H1 (cell line): ENCODE measurements around the gene GALNT15. TPM values are rescaled to one million over a fixed set of nuclear protein-coding genes. Genes with fewer than 3 reads are reported as not detected.

Experiments
- CTCF ChIA-PET: fragments of 300-600 bp; sonication (Branson Sonifier 250); formaldehyde crosslinking; loops from one replicate; lab custom pipeline; 2021; ENCODE audit not compliant: partially characterized antibody; lab: Charles Lee
- POLR2A ChIA-PET: fragments of 300-600 bp; sonication (Branson Sonifier 250); formaldehyde crosslinking; loops from one replicate; lab custom pipeline; 2021; ENCODE audit warnings: inconsistent platforms; ENCODE audit not compliant: partially characterized antibody; lab: Charles Lee
- DNase-seq, 2 experiments: peaks; one replicate each; pipeline versions ENCODE4 v3.0.0 to v3.0.0-alpha.2; 2010 to 2022; ENCODE audit warnings: low spot score in 2 of 2, low read depth in 1 of 2, mixed read lengths in 1 of 2
- FAIRE-seq: peaks from 2 replicates; lab custom pipeline; 2011; peaks lifted over from hg19 to GRCh38; lab: Jason Lieb, UNC
- H2AFZ ChIP-seq: 2 replicates; pipeline ENCODE4 v1.8.1; 2012; ENCODE audit warnings: low read length, inconsistent platforms
- H2AK5ac ChIP-seq: 2 replicates; pipeline ENCODE4 v1.6.1; 2013; ENCODE audit warnings: low read depth, low read length
- H2BK120ac ChIP-seq: replicated peaks from 2 replicates; pipeline ENCODE3; 2013; ENCODE audit warnings: low read depth, low read length, inconsistent platforms
- H2BK12ac ChIP-seq: 2 replicates; pipeline ENCODE4 v1.6.1; 2013; ENCODE audit warnings: low read depth, low read length
- H2BK15ac ChIP-seq: 2 replicates; pipeline ENCODE4 v1.6.1; 2013; ENCODE audit warnings: low read length
- H2BK20ac ChIP-seq: 2 replicates; pipeline ENCODE4 v1.6.1; 2013; ENCODE audit warnings: low read length
- H2BK5ac ChIP-seq: 2 replicates; pipeline ENCODE4 v1.6.1; 2013; ENCODE audit warnings: low read depth, low read length
- H3K14ac ChIP-seq: 2 replicates; pipeline ENCODE4 v1.6.1; 2013; ENCODE audit warnings: inconsistent platforms; ENCODE audit not compliant: insufficient read length
- H3K18ac ChIP-seq: 2 replicates; pipeline ENCODE4 v1.6.1; 2013; ENCODE audit warnings: low read length; ENCODE audit errors: extremely low read depth
- H3K23ac ChIP-seq: 2 replicates; pipeline ENCODE4 v1.6.1; 2013; ENCODE audit warnings: inconsistent platforms; ENCODE audit not compliant: insufficient read length
- H3K23me2 ChIP-seq: 2 replicates; pipeline ENCODE4 v1.6.1; 2013; ENCODE audit warnings: low read depth, low read length
- H3K27ac ChIP-seq: 2 replicates; pipeline ENCODE4 v1.6.1; 2011; ENCODE audit warnings: low read depth, low read length, inconsistent platforms
- H3K27me3 ChIP-seq, 4 experiments: replicated peaks in 1 of 4; 1 replicate in 1 of 4; 2 replicates in 3 of 4; pipeline versions ENCODE4 v1.6.1 to v1.8.1; 2011 to 2013; ENCODE audit warnings: low read length in 3 of 4, mild to moderate bottlenecking in 3 of 4, inconsistent platforms in 2 of 4, mixed read lengths in 2 of 4, moderate library complexity in 1 of 4; ENCODE audit not compliant: control insufficient read depth in 3 of 4, insufficient read depth in 3 of 4; ENCODE audit errors: extremely low read depth in 1 of 4
- H3K36me3 ChIP-seq, 4 experiments: 2 replicates each; pipeline versions ENCODE4 v1.6.1 to v1.8.1; 2011 to 2013; ENCODE audit warnings: mild to moderate bottlenecking in 4 of 4, low read length in 3 of 4, moderate library complexity in 2 of 4, control low read depth in 1 of 4, inconsistent platforms in 1 of 4; ENCODE audit not compliant: insufficient read depth in 4 of 4, control insufficient read depth in 2 of 4
- H3K4ac ChIP-seq: replicated peaks from 2 replicates; pipeline ENCODE3; 2013; ENCODE audit warnings: low read length, low read depth, mixed read lengths, inconsistent platforms; ENCODE audit not compliant: insufficient read length
- H3K4me1 ChIP-seq, 4 experiments: replicated peaks in 1 of 4; 1 replicate in 1 of 4; 2 replicates in 3 of 4; pipeline versions ENCODE4 v1.6.1 to v1.8.1; 2011 to 2013; ENCODE audit warnings: low read length in 3 of 4, inconsistent platforms in 2 of 4, mixed read lengths in 1 of 4; ENCODE audit not compliant: insufficient read depth in 4 of 4, control insufficient read depth in 3 of 4
- H3K4me2 ChIP-seq, 2 experiments: 2 replicates each; pipeline versions ENCODE4 v1.6.1 to v1.8.1; 2011 to 2013; ENCODE audit warnings: low read depth in 2 of 2, low read length in 2 of 2, control low read depth in 1 of 2, inconsistent platforms in 1 of 2, mild to moderate bottlenecking in 1 of 2; ENCODE audit not compliant: insufficient read depth in 1 of 2
- H3K4me3 ChIP-seq, 4 experiments: fragments of 200-600, 300-600 bp in 1 of 4; sonication (generic), shearing (Covaris generic), sonication (Bioruptor Twin) in 1 of 4; 2 replicates each; pipeline versions ENCODE4 v1.5.1 to v1.8.1; 2011 to 2016; ENCODE audit warnings: low read length in 4 of 4, low read depth in 3 of 4, control low read depth in 2 of 4, inconsistent platforms in 2 of 4, mild to moderate bottlenecking in 2 of 4, mixed read lengths in 1 of 4, moderate library complexity in 1 of 4; ENCODE audit not compliant: insufficient read depth in 2 of 4; ENCODE audit errors: extremely low read depth in 1 of 4
- H3K56ac ChIP-seq: replicated peaks from 2 replicates; pipeline ENCODE3; 2013; ENCODE audit warnings: low read depth, mild to moderate bottlenecking, mixed read lengths, low read length, inconsistent platforms; ENCODE audit not compliant: insufficient read length
- H3K79me1 ChIP-seq: 2 replicates; pipeline ENCODE4 v1.6.1; 2013; ENCODE audit warnings: low read depth, low read length, control low read depth
- H3K79me2 ChIP-seq, 2 experiments: 2 replicates each; pipeline versions ENCODE4 v1.6.1 to v1.8.1; 2012 to 2013; ENCODE audit warnings: low read length in 2 of 2, mild to moderate bottlenecking in 2 of 2, inconsistent platforms in 1 of 2; ENCODE audit not compliant: insufficient read depth in 2 of 2, control insufficient read depth in 1 of 2
- H3K9ac ChIP-seq, 4 experiments: replicated peaks in 1 of 4; 1 replicate in 1 of 4; 2 replicates in 3 of 4; pipeline versions ENCODE4 v1.6.1 to v1.8.1; 2011 to 2013; ENCODE audit warnings: low read depth in 3 of 4, low read length in 3 of 4, control low read depth in 2 of 4, mild to moderate bottlenecking in 2 of 4, moderate library complexity in 2 of 4, inconsistent platforms in 1 of 4; ENCODE audit errors: extremely low read depth in 1 of 4
- H3K9me3 ChIP-seq, 2 experiments: 2 replicates each; pipeline versions ENCODE4 v1.6.1 to v1.8.1; 2012 to 2013; ENCODE audit warnings: mild to moderate bottlenecking in 2 of 2, moderate library complexity in 2 of 2, control low read depth in 1 of 2, inconsistent platforms in 1 of 2, low read depth in 1 of 2, low read length in 1 of 2, mixed read lengths in 1 of 2; ENCODE audit not compliant: insufficient read depth in 2 of 2
- H4K20me1 ChIP-seq, 2 experiments: replicated peaks in 1 of 2; 2 replicates each; pipeline versions ENCODE3 to v1.8.1; 2011 to 2013; ENCODE audit warnings: inconsistent platforms in 2 of 2, low read length in 2 of 2, mild to moderate bottlenecking in 1 of 2; ENCODE audit not compliant: insufficient read depth in 2 of 2, control insufficient read depth in 1 of 2
- H4K5ac ChIP-seq: 2 replicates; pipeline ENCODE4 v1.6.1; 2013; ENCODE audit warnings: low read length, low read depth, mixed read lengths, inconsistent platforms; ENCODE audit not compliant: insufficient read length
- H4K8ac ChIP-seq: 2 replicates; pipeline ENCODE4 v1.8.0; 2013; ENCODE audit warnings: mild to moderate bottlenecking, moderate library complexity, low read length, inconsistent platforms; ENCODE audit not compliant: insufficient read depth; ENCODE audit errors: extremely low read depth
- H4K91ac ChIP-seq: replicated peaks from 2 replicates; pipeline ENCODE3; 2013; ENCODE audit warnings: low read length, mixed read lengths, inconsistent platforms; ENCODE audit not compliant: insufficient read length
- CEBPB ChIP-seq: IDR thresholded peaks from 2 replicates; pipeline ENCODE4 v1.6.1; 2012; ENCODE audit warnings: low read depth, low read length
- EGR1 ChIP-seq: IDR thresholded peaks from 2 replicates; pipeline ENCODE4 v1.6.1; 2011; ENCODE audit warnings: low read depth, low read length, borderline replicate concordance
- POU5F1 ChIP-seq: IDR thresholded peaks from 2 replicates; pipeline ENCODE4 v1.6.1; 2011; ENCODE audit warnings: low read depth, mild to moderate bottlenecking, low read length, moderate library complexity
- RNF2 ChIP-seq: fragments of 200-900, 300-1000 bp; sonication (generic); IDR thresholded peaks from 2 replicates; pipeline ENCODE4 v1.7.1; 2016; ENCODE audit warnings: borderline replicate concordance, low read depth, mild to moderate bottlenecking, antibody characterized with exemption, low read length; ENCODE audit not compliant: poor library complexity, severe bottlenecking; ENCODE audit errors: missing control alignments
- SIX5 ChIP-seq: IDR thresholded peaks from 2 replicates; pipeline ENCODE4 v1.6.1; 2011; ENCODE audit warnings: mild to moderate bottlenecking, low read depth, low read length
- SUZ12 ChIP-seq: fragments of 200-600 bp; sonication (generic); IDR thresholded peaks from 2 replicates; pipeline ENCODE4 v1.6.1; 2012; ENCODE audit warnings: mild to moderate bottlenecking, inconsistent platforms, low read length, moderate library complexity, mixed read lengths
- YY1 ChIP-seq: IDR thresholded peaks from 2 replicates; pipeline ENCODE4 v1.6.1; 2011; ENCODE audit warnings: low read depth, mild to moderate bottlenecking, low read length
- WGBS, 2 experiments: shearing (Covaris generic) in 1 of 2; methylation state at CpG; one replicate each; pipeline versions ENCODE4 v1.1.6 to v1.1.7; 2013 to 2015; ENCODE audit warnings: low lambda C conversion rate in 2 of 2, mixed read lengths in 2 of 2, inconsistent platforms in 1 of 2, low coverage in 1 of 2, missing lambda C conversion rate in 1 of 2; ENCODE audit not compliant: insufficient replicate concordance in 2 of 2, insufficient coverage in 1 of 2, insufficient read length in 1 of 2; ENCODE audit errors: extremely low coverage in 1 of 2, missing lambda C conversion rate in 1 of 2; 5-methylcytosine and 5-hydroxymethylcytosine counted together
- polyA plus RNA-seq, 7 experiments: library from polyadenylated mRNA; depleted of rRNA in 3 of 7; stranded (reverse) in 5 of 7; unstranded in 2 of 7; fragments of >200 nt in 5 of 7; fragments of 200-250 nt in 2 of 7; gene quantifications; 1 replicate in 5 of 7; 2 replicates in 1 of 7; 4 replicates in 1 of 7; pipeline versions ENCODE4 v1.2.1 to v1.2.3, GENCODE V29; 2011 to 2013; ENCODE audit warnings: missing spikeins in 2 of 7, mixed read lengths in 2 of 7
- total RNA-seq: library from RNA; stranded (reverse); fragmentation: NEBNext Ultra II Directional; extraction: Animal tissue kit (Norgen Biotek cat#: 25700); gene quantifications from 2 replicates; pipeline ENCODE4 v1.2.1, GENCODE V29; 2021

GALNT15 gene
- total and polyA plus RNA-seq, 2 of the 8 experiments (the other 6 are each of a cell fraction or from before 2014, with no cell fraction given): 0.02 TPM; not detected in 1

- no peak for TF ChIP-seq SUZ12
- no peak for TF ChIP-seq CEBPB
- TF ChIP-seq RNF2: no peak
- TF ChIP-seq YY1: no peak
- no peak for TF ChIP-seq SIX5
- no peak for TF ChIP-seq EGR1
- no peak for TF ChIP-seq POU5F1
- H3K79me1 ChIP-seq: no peaks in the 10 kb centered on the region
- H4K20me1 ChIP-seq: no peaks in the 10 kb centered on the region
- H4K91ac ChIP-seq: no peak overlapping the region
- no peak overlapping the region for H3K4me2 ChIP-seq
- no peak overlapping the region for H2AK5ac ChIP-seq
- no peak overlapping the region for H2BK120ac ChIP-seq
- DNase-seq (no peak), FAIRE-seq (no peak)
- no peak overlapping the region for H3K4ac ChIP-seq
- ChIA-PET POLR2A (no interaction called here), CTCF (interaction anchor here (0.6 to 4.2 kb wide), 14 partner anchors 10 to 1938 kb away, joined by 3 to 44 read pairs (median 4); no protein-coding TSS in a partner anchor)
- WGBS, 2 experiments: 84% methylated on average over 15 of the region's 15 CpGs; no CpG with 5 or more reads in 1 of the 2 experiments
- H3K36me3 ChIP-seq: no peaks in the 10 kb centered on the region
- H3K9me3 ChIP-seq: no peaks in the 10 kb centered on the region
- peaks cover 2% of the 10 kb centered on the region for H3K23me2 ChIP-seq
- no peak overlapping the region for H3K14ac ChIP-seq
- H4K5ac ChIP-seq: no peak overlapping the region
- no peak overlapping the region for H2BK12ac ChIP-seq
- H3K56ac ChIP-seq: no peak overlapping the region
- no peak overlapping the region for H2BK5ac ChIP-seq
- no peak overlapping the region for H4K8ac ChIP-seq
- no peak overlapping the region for H3K27ac ChIP-seq
- no peaks in the 10 kb centered on the region for H3K79me2 ChIP-seq
- H2BK15ac ChIP-seq: no peak overlapping the region
- no peak overlapping the region for H2BK20ac ChIP-seq
- H3K27me3 ChIP-seq: no peaks in the 10 kb centered on the region
- no peak overlapping the region for H3K4me3 ChIP-seq
- peaks cover 0 to 3% (median 0%) of the 10 kb centered on the region in 4 experiments; a peak in 1 of 7 replicates for H3K4me1 ChIP-seq
- peak overlapping the region; percentile 55; the same call in 1 of the 2 replicates for H2AFZ ChIP-seq
- H3K9ac ChIP-seq: no peak overlapping the region
- H3K18ac ChIP-seq: no peak overlapping the region
- no peak overlapping the region for H3K23ac ChIP-seq
Observed at GRCh38 chr3:16179771-16180736, 5.6 kb downstream of the GALNT15 start.
